Stimulated activated naive CD4-positive, alpha-beta T cell treated with Interleukin-2 at 50 U/mL for 16 hours (primary cell): Measurements from ENCODE around the gene KLHL29.

Source experiments
- DNase-seq: peaks from one replicate; lab custom pipeline; 2025; lab: John Stamatoyannopoulos, UW

Gene KLHL29

GRCh38 chr2:23660237-23660636 is 275.3 kb downstream of the KLHL29 start:
- DNase-seq: no peak

- no peak for DNase-seq
Observed at GRCh38 chr2:23661276-23662050, 276.5 kb downstream of the KLHL29 start.

GRCh38 chr2:23662466-23662865 is 277.5 kb downstream of the KLHL29 start:
- no peak for DNase-seq

GRCh38 chr2:23662941-23663920 is 278.3 kb downstream of the KLHL29 start:
- DNase-seq: no peak

GRCh38 chr2:23664066-23664788 is 279.2 kb downstream of the KLHL29 start:
- no peak for DNase-seq

- DNase-seq: no peak
Observed at GRCh38 chr2:23666241-23666979, 281.4 kb downstream of the KLHL29 start.

GRCh38 chr2:23666980-23667357 is 282.0 kb downstream of the KLHL29 start:
- DNase-seq: no peak

GRCh38 chr2:23668756-23669304 is 283.9 kb downstream of the KLHL29 start:
- DNase-seq: no peak

- DNase-seq: no peak
Observed at GRCh38 chr2:23669413-23670244, 284.6 kb downstream of the KLHL29 start.

- no peak for DNase-seq
Observed at GRCh38 chr2:23670245-23670592, 285.2 kb downstream of the KLHL29 start.

GRCh38 chr2:23673082-23673481 is 288.1 kb downstream of the KLHL29 start:
- DNase-seq: no peak

GRCh38 chr2:23673830-23674679 is 289.1 kb downstream of the KLHL29 start:
- no peak for DNase-seq

- DNase-seq: no peak
Observed at GRCh38 chr2:23675506-23675905, 290.5 kb downstream of the KLHL29 start.

- DNase-seq: no peak
Observed at GRCh38 chr2:23677836-23678235, 292.9 kb downstream of the KLHL29 start.

- no peak for DNase-seq
Observed at GRCh38 chr2:23679044-23679443, 294.1 kb downstream of the KLHL29 start.

- DNase-seq: no peak
Observed at GRCh38 chr2:23680951-23681350, 296.0 kb downstream of the KLHL29 start.

- DNase-seq: no peak
Observed at GRCh38 chr2:23681356-23682140, 296.6 kb downstream of the KLHL29 start.

- no peak for DNase-seq
Observed at GRCh38 chr2:23682481-23682880, 297.5 kb downstream of the KLHL29 start.

GRCh38 chr2:23683001-23683400 is 298.0 kb downstream of the KLHL29 start:
- DNase-seq: no peak
